Neural cell (in vitro differentiated cells): Measurements from ENCODE around the gene CNST. TPM values are rescaled to one million over a fixed set of nuclear protein-coding genes. Genes with fewer than 3 reads are reported as not detected.

Experiments
- H2AFZ ChIP-seq: fragments of 200-600, 300-800 bp; sonication (generic), shearing (Covaris generic); 2 replicates; pipeline ENCODE4 v1.6.0; 2014; ENCODE audit warnings: low read depth, mild to moderate bottlenecking, antibody characterized with exemption, low read length, moderate library complexity
- H3F3A ChIP-seq: fragments of 200-600 bp; shearing (Covaris generic); 2 replicates; pipeline ENCODE4 v1.6.1; 2016; ENCODE audit warnings: mild to moderate bottlenecking, moderate library complexity, mixed read lengths, antibody characterized with exemption, low read length; ENCODE audit not compliant: insufficient read depth, poor library complexity, severe bottlenecking
- H3K27ac ChIP-seq: fragments of 200-600, 300-800 bp; sonication (generic), shearing (Covaris generic); 2 replicates; pipeline ENCODE4 v1.5.1; 2014; ENCODE audit warnings: mild to moderate bottlenecking, low read length, moderate library complexity
- H3K27me3 ChIP-seq: fragments of 300-800, 200-600 bp; sonication (generic), shearing (Covaris generic); 2 replicates; pipeline ENCODE4 v1.6.0; 2014; ENCODE audit warnings: mild to moderate bottlenecking, low read depth, low read length, moderate library complexity; ENCODE audit not compliant: insufficient read depth
- H3K36me3 ChIP-seq: fragments of 300-800, 200-600 bp; sonication (generic), shearing (Covaris generic); 2 replicates; pipeline ENCODE4 v1.5.1; 2014; ENCODE audit warnings: mild to moderate bottlenecking, antibody characterized with exemption, low read length, moderate library complexity; ENCODE audit not compliant: insufficient read depth
- H3K4me2 ChIP-seq: fragments of 300-800, 200-600 bp; sonication (generic), shearing (Covaris generic); 2 replicates; pipeline ENCODE4 v1.6.0; 2014; ENCODE audit warnings: mild to moderate bottlenecking, low read length
- H3K4me3 ChIP-seq: fragments of 300-800, 200-600 bp; sonication (generic), shearing (Covaris generic); 2 replicates; pipeline ENCODE4 v1.5.1; 2014; ENCODE audit warnings: mild to moderate bottlenecking, low read length, moderate library complexity
- H3K79me2 ChIP-seq: fragments of 200-600 bp; shearing (Covaris generic); replicated peaks from 2 replicates; pipeline ENCODE4 v1.6.0; 2014; ENCODE audit warnings: mild to moderate bottlenecking, low read length, moderate library complexity; ENCODE audit not compliant: insufficient read depth
- H3K9ac ChIP-seq: fragments of 300-800, 200-600 bp; sonication (generic), shearing (Covaris generic); 2 replicates; pipeline ENCODE4 v1.6.1; 2016; ENCODE audit warnings: mild to moderate bottlenecking, low read length, mixed read lengths
- H3K9me2 ChIP-seq: fragments of 200-600 bp; shearing (Covaris generic); 2 replicates; pipeline ENCODE4 v1.6.1; 2016; ENCODE audit warnings: mild to moderate bottlenecking, low read length, mixed read lengths; ENCODE audit not compliant: insufficient read depth
- H3K9me3 ChIP-seq: fragments of 200-600, 300-800 bp; sonication (generic), shearing (Covaris generic); 2 replicates; pipeline ENCODE4 v1.6.1; 2016; ENCODE audit warnings: mild to moderate bottlenecking, mixed run types, low read length, moderate library complexity, mixed read lengths
- H4K20me1 ChIP-seq: fragments of 200-600 bp; shearing (Covaris generic); 2 replicates; pipeline ENCODE4 v1.6.1; 2016; ENCODE audit warnings: mild to moderate bottlenecking, mixed run types; ENCODE audit not compliant: insufficient read depth
- CTCF ChIP-seq: fragments of 450-650 bp; IDR thresholded peaks from 2 replicates; pipeline ENCODE4 v1.5.1; 2014; ENCODE audit warnings: antibody characterized with exemption, mild to moderate bottlenecking, moderate library complexity; ENCODE audit not compliant: poor library complexity, severe bottlenecking
- EP300 ChIP-seq: fragments of 450-650 bp; conservative IDR thresholded peaks from 2 replicates; pipeline ENCODE4 v1.6.1; 2014; ENCODE audit warnings: antibody characterized with exemption, mild to moderate bottlenecking, moderate library complexity; ENCODE audit not compliant: poor library complexity, severe bottlenecking
- EZH2 ChIP-seq: fragments of 200-600, 300-800 bp; shearing (Covaris generic), sonication (generic); IDR thresholded peaks from 2 replicates; pipeline ENCODE4 v1.6.1; 2014; ENCODE audit warnings: antibody characterized with exemption, low read length, borderline replicate concordance, mild to moderate bottlenecking; ENCODE audit not compliant: insufficient read depth, poor library complexity, severe bottlenecking
- MXI1 ChIP-seq: fragments of 450-650 bp; conservative IDR thresholded peaks from 2 replicates; pipeline ENCODE4 v1.6.1; 2014; ENCODE audit warnings: antibody characterized with exemption, mild to moderate bottlenecking; ENCODE audit not compliant: poor library complexity, severe bottlenecking
- POLR2AphosphoS5 ChIP-seq: IDR thresholded peaks from 2 replicates; pipeline ENCODE4 v1.6.1; 2012
- RAD21 ChIP-seq: fragments of 450-650 bp; conservative IDR thresholded peaks from 2 replicates; pipeline ENCODE4 v1.6.1; 2014; ENCODE audit warnings: antibody characterized with exemption, mild to moderate bottlenecking, moderate library complexity
- SMC3 ChIP-seq: fragments of 450-650 bp; conservative IDR thresholded peaks from 2 replicates; pipeline ENCODE4 v1.6.1; 2014; ENCODE audit warnings: antibody characterized with exemption, mild to moderate bottlenecking, moderate library complexity; ENCODE audit not compliant: poor library complexity
- TAF1 ChIP-seq: IDR thresholded peaks from 2 replicates; pipeline ENCODE4 v1.6.1; 2012; ENCODE audit warnings: low read depth
- polyA plus RNA-seq: library from polyadenylated mRNA; depleted of rRNA; stranded (reverse); fragments of >200 nt; gene quantifications from 2 replicates; pipeline ENCODE4 v1.2.3, GENCODE V29; 2014
- TF ChIP-seq, protein P1 (sequence below): IDR thresholded peaks from 2 replicates; pipeline ENCODE4 v1.6.1; 2012; ENCODE audit warnings: borderline replicate concordance

Gene CNST
- polyA plus RNA-seq, 1 donor from 2014 or later, result 26.3 TPM

DNA sequence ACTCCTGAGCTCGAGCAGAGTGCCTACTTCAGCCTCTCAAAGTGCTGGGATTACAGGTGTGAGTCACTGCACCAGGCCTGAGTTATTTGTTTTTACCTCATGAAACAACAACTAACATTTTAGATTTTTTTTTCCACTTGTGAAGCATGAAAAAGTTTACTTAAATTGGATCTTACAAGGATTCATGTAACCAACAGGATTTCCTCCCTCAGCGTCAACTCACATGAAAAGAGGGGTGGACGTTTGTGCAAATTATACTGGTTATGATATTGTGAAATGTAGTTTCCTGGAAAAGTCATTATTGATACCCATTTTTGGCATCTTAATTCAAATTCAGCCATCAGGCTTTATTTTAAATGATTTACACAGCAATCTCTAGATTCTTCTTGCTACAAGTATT lies 6.5 kb downstream of the CNST start:
- no peak overlapping the region for H3K4me2 ChIP-seq
- no peak for TF ChIP-seq EP300
- no peak for TF ChIP-seq POLR2AphosphoS5
- H3K9me3 ChIP-seq, result no peaks in the 10 kb centered on the region
- no peaks in the 10 kb centered on the region for H3K36me3 ChIP-seq
- no peak overlapping the region for H3K27ac ChIP-seq
- H3F3A ChIP-seq, result no peaks in the 10 kb centered on the region
- H3K4me3 ChIP-seq, result no peak overlapping the region
- no peaks in the 10 kb centered on the region for H3K9me2 ChIP-seq
- no peak overlapping the region for H2AFZ ChIP-seq
- H3K79me2 ChIP-seq, result peaks cover 40% of the 10 kb centered on the region
- no peak overlapping the region for H3K9ac ChIP-seq
- H3K27me3 ChIP-seq, result no peaks in the 10 kb centered on the region
- H4K20me1 ChIP-seq, result no peaks in the 10 kb centered on the region

DNA sequence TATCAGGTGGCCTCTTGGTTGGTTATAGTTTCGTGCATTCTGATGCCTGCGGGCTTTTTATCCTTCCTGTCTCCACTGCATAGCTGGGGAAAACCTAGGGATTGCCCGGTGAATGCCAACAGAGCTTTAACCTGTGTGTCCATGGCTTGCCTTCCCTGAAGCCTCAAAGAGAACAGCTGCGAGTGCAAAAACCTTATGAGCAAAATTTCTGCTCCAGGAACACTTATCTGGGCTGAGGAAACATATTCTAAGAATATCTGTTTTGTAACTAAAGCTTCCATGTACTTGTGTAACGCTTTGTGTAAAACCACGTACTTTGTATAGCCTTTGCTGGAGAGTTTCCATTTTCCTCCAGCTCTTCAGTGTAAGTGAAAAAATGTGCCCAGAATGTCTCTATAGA lies 7.2 kb downstream of the CNST start:
- Histone ChIP-seq H3K4me2 (no peak overlapping the region), H3K36me3 (no peaks in the 10 kb centered on the region), H3K9me2 (no peaks in the 10 kb centered on the region), H3K27me3 (no peaks in the 10 kb centered on the region), H3F3A (no peaks in the 10 kb centered on the region), H3K4me3 (no peak overlapping the region), H4K20me1 (no peaks in the 10 kb centered on the region), H3K9ac (no peak overlapping the region), H3K9me3 (no peaks in the 10 kb centered on the region), H3K27ac (no peak overlapping the region), H2AFZ (no peak overlapping the region), H3K79me2 (peaks cover 34% of the 10 kb centered on the region)
- TF ChIP-seq, protein P1, sequence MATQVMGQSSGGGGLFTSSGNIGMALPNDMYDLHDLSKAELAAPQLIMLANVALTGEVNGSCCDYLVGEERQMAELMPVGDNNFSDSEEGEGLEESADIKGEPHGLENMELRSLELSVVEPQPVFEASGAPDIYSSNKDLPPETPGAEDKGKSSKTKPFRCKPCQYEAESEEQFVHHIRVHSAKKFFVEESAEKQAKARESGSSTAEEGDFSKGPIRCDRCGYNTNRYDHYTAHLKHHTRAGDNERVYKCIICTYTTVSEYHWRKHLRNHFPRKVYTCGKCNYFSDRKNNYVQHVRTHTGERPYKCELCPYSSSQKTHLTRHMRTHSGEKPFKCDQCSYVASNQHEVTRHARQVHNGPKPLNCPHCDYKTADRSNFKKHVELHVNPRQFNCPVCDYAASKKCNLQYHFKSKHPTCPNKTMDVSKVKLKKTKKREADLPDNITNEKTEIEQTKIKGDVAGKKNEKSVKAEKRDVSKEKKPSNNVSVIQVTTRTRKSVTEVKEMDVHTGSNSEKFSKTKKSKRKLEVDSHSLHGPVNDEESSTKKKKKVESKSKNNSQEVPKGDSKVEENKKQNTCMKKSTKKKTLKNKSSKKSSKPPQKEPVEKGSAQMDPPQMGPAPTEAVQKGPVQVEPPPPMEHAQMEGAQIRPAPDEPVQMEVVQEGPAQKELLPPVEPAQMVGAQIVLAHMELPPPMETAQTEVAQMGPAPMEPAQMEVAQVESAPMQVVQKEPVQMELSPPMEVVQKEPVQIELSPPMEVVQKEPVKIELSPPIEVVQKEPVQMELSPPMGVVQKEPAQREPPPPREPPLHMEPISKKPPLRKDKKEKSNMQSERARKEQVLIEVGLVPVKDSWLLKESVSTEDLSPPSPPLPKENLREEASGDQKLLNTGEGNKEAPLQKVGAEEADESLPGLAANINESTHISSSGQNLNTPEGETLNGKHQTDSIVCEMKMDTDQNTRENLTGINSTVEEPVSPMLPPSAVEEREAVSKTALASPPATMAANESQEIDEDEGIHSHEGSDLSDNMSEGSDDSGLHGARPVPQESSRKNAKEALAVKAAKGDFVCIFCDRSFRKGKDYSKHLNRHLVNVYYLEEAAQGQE, result no peak
- TF ChIP-seq MXI1 (no peak), EP300 (no peak)

GRCh38 chr1:246576709-246577032 lies 10.4 kb downstream of the CNST start:
- Histone ChIP-seq H3K27ac (no peak overlapping the region), H3K9me3 (no peaks in the 10 kb centered on the region), H3K9me2 (no peaks in the 10 kb centered on the region), H3K79me2 (peaks cover 16% of the 10 kb centered on the region), H3K4me2 (no peak overlapping the region), H2AFZ (no peak overlapping the region), H4K20me1 (no peaks in the 10 kb centered on the region), H3F3A (no peaks in the 10 kb centered on the region), H3K4me3 (no peak overlapping the region), H3K9ac (no peak overlapping the region), H3K36me3 (no peaks in the 10 kb centered on the region), H3K27me3 (no peaks in the 10 kb centered on the region)
- no peak for TF ChIP-seq MXI1
- TF ChIP-seq POLR2AphosphoS5, result no peak
- no peak for TF ChIP-seq RAD21
- TF ChIP-seq SMC3, result no peak
- TF ChIP-seq EZH2, result no peak
- no peak for TF ChIP-seq EP300
- no peak for TF ChIP-seq TAF1
- no peak for TF ChIP-seq CTCF
- TF ChIP-seq, protein P1, result no peak
